PFSK-1 (cell line): ENCODE results near the gene UBAC2.

Source experiments
- POLR2AphosphoS5 ChIP-seq: IDR thresholded peaks from 2 replicates; pipeline ENCODE4 v1.6.1; 2012; ENCODE audit warnings: low read depth, mild to moderate bottlenecking, control low read depth, low read length, moderate library complexity
- REST ChIP-seq, 2 experiments: IDR thresholded peaks; 2 replicates each; pipeline versions ENCODE4 v1.6.1 to v1.8.0; 2011 to 2012; ENCODE audit warnings: low read depth in 2 of 2, low read length in 2 of 2, control low read depth in 1 of 2, inconsistent platforms in 1 of 2, mild to moderate bottlenecking in 1 of 2, moderate library complexity in 1 of 2; ENCODE audit not compliant: insufficient read depth in 1 of 2
- SIN3A ChIP-seq: IDR thresholded peaks from 2 replicates; pipeline ENCODE4 v1.6.1; 2012; ENCODE audit warnings: mild to moderate bottlenecking, low read length, moderate library complexity, borderline replicate concordance; ENCODE audit not compliant: insufficient read depth

- TF ChIP-seq REST (IDR thresholded peaks at IDR 0.05; ENCODE audit: insufficient read depth in 1 of 2, low read depth in 2 of 2, low read length in 2 of 2), result no peak
- no peak for TF ChIP-seq SIN3A
- TF ChIP-seq POLR2AphosphoS5, result no peak
Observed at GRCh38 chr13:99373436-99373835, 172.8 kb downstream of the UBAC2 start.
